HepG2 (cell line): ENCODE results near the gene SLC25A38. TPM values are rescaled to one million over a fixed set of nuclear protein-coding genes. Genes with fewer than 3 reads are reported as not detected.

ENCODE experiments used
- MTA1 ChIP-seq: sonication (generic); formaldehyde crosslinking; IDR thresholded peaks from 2 replicates; pipeline ENCODE4 v1.4.0; 2020; ENCODE audit warnings: missing genetic modification reagents, mild to moderate bottlenecking, borderline replicate concordance
- NAIF1 ChIP-seq: sonication (generic); formaldehyde crosslinking; IDR thresholded peaks from 2 replicates; pipeline ENCODE4 v1.5.0; 2020; ENCODE audit warnings: mild to moderate bottlenecking, missing genetic modification reagents, borderline replicate concordance
- ZFP82 ChIP-seq: sonication (generic); formaldehyde crosslinking; IDR thresholded peaks from 2 replicates; pipeline ENCODE4 v1.5.1; 2020; ENCODE audit warnings: mild to moderate bottlenecking, missing genetic modification reagents, borderline replicate concordance
- ZNF761 ChIP-seq: sonication (generic); formaldehyde crosslinking; conservative IDR thresholded peaks from 2 replicates; pipeline ENCODE4 v1.4.0; 2020; ENCODE audit warnings: mild to moderate bottlenecking, missing genetic modification reagents
- polyA plus RNA-seq, 8 experiments: library from polyadenylated mRNA; depleted of rRNA in 3 of 8; stranded (reverse) in 7 of 8; unstranded in 1 of 8; fragments of >200 nt; fragmentation: Illumina TruSeq in 4 of 8; extraction: Trizol in 4 of 8; gene quantifications; 2 replicates each; pipeline versions ENCODE4 v1.2.1 to v1.2.3, GENCODE V29; 2011 to 2016; ENCODE audit warnings: low read depth in 4 of 8, missing spikeins in 1 of 8, mixed read lengths in 1 of 8; ENCODE audit not compliant: insufficient read depth in 1 of 8
- total RNA-seq, 5 experiments: library from RNA; depleted of rRNA; stranded (reverse); fragments of >200 nt; fragmentation: Illumina TruSeq; extraction: Trizol; gene quantifications; 2 replicates each; pipeline ENCODE4 v1.2.3, GENCODE V29; 2016; ENCODE audit warnings: low read depth in 1 of 5
- TF ChIP-seq, protein P1 (sequence below): sonication (generic); formaldehyde crosslinking; IDR thresholded peaks from 2 replicates; pipeline ENCODE4 v1.5.1; 2020; ENCODE audit warnings: missing genetic modification reagents, mild to moderate bottlenecking, borderline replicate concordance
- TF ChIP-seq, protein P2 (sequence below): sonication (generic); formaldehyde crosslinking; IDR thresholded peaks from 2 replicates; pipeline ENCODE4 v1.4.0; 2020; ENCODE audit warnings: missing genetic modification reagents, mild to moderate bottlenecking, borderline replicate concordance
- TF ChIP-seq, protein P3 (sequence below): sonication (generic); formaldehyde crosslinking; IDR thresholded peaks from 2 replicates; pipeline ENCODE4 v1.9.0; 2022; ENCODE audit warnings: low read depth, missing genetic modification reagents

Gene SLC25A38
- total and polyA plus RNA-seq, 2 of the 13 experiments (the other 11 are each of a cell fraction or from before 2014, with no cell fraction given), result 32.5 to 35.4 TPM

DNA sequence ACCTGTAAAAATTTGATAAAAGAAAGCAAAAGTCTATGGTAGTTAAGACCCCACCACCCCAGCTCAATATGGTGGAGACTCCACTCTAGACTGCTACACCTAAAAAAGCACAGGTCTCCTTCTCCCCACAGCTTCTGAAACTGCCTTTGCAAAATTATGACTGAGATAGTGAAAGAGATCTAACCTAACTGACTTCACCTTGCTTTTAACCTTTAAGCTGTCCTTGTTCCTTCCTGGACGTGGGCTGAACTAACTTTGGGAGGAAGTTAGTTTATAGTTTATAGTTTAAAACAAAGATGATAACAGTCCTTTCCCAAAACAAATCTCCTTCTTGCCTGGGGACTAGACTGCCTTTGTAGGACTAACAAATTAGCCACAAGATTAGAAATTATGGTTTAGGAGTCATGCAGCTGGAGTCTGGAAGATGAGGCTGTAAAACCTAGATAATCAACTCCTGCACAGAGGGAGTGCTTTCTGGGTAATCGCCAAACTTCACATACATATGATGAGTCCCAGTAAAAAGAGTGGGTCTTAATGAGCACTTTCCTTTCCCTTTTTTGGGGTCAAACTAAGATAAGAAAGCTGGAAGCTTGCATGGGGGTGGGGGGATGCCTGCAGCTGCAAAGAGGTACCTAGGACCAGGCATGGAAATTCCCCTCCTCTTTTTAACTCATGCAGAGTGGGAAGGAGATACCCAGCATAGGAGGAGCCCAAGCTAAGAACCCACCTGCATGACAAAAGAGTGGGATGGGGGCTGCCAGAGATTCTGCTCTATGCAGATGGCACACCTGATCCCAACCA is 36.2 kb upstream of the SLC25A38 start (continued):
- TF ChIP-seq, protein P1, sequence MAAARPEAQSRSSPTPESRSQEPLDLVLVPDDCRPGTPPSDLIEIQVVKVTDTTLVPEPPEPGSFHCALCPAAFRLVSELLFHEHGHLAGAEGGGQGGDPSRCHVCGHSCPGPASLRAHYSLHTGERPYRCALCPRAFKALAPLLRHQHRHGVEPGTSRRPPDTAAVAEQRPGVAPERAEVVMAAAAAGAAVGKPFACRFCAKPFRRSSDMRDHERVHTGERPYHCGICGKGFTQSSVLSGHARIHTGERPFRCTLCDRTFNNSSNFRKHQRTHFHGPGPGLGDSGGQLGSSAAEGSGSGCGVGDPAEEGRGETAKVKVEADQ (CRISPR knock-in tag), result no peak
- TF ChIP-seq ZFP82 (CRISPR knock-in tag) (no peak), ZNF761 (CRISPR knock-in tag) (no peak), NAIF1 (no peak), MTA1 (CRISPR knock-in tag) (no peak)
- TF ChIP-seq, protein P2, sequence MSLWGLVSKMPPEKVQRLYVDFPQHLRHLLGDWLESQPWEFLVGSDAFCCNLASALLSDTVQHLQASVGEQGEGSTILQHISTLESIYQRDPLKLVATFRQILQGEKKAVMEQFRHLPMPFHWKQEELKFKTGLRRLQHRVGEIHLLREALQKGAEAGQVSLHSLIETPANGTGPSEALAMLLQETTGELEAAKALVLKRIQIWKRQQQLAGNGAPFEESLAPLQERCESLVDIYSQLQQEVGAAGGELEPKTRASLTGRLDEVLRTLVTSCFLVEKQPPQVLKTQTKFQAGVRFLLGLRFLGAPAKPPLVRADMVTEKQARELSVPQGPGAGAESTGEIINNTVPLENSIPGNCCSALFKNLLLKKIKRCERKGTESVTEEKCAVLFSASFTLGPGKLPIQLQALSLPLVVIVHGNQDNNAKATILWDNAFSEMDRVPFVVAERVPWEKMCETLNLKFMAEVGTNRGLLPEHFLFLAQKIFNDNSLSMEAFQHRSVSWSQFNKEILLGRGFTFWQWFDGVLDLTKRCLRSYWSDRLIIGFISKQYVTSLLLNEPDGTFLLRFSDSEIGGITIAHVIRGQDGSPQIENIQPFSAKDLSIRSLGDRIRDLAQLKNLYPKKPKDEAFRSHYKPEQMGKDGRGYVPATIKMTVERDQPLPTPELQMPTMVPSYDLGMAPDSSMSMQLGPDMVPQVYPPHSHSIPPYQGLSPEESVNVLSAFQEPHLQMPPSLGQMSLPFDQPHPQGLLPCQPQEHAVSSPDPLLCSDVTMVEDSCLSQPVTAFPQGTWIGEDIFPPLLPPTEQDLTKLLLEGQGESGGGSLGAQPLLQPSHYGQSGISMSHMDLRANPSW (CRISPR knock-in tag), result no peak
- TF ChIP-seq, protein P3, sequence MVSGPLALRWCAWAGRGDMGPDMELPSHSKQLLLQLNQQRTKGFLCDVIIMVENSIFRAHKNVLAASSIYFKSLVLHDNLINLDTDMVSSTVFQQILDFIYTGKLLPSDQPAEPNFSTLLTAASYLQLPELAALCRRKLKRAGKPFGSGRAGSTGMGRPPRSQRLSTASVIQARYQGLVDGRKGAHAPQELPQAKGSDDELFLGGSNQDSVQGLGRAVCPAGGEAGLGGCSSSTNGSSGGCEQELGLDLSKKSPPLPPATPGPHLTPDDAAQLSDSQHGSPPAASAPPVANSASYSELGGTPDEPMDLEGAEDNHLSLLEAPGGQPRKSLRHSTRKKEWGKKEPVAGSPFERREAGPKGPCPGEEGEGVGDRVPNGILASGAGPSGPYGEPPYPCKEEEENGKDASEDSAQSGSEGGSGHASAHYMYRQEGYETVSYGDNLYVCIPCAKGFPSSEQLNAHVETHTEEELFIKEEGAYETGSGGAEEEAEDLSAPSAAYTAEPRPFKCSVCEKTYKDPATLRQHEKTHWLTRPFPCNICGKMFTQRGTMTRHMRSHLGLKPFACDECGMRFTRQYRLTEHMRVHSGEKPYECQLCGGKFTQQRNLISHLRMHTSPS (CRISPR knock-in tag), result no peak
